HG03095 (cell line): ENCODE data around the gene FGF11.

Source experiments
- ATAC-seq: cut with Tn5 transposase; IDR thresholded peaks from one replicate; pipeline ENCODE4 v1.9.1; 2021; ENCODE audit warnings: moderate library complexity; ENCODE audit not compliant: unreplicated experiment

FGF11 gene

GRCh38 chr17:7439462-7440112, at the start of gene FGF11:
TSS of gene FGF11 (plus strand) at chr17:7439512. CDS start at chr17:7439621, 109 bp downstream.
- ATAC-seq = no peak

GRCh38 chr17:7389924-7390910, 49.1 kb upstream of the FGF11 start:
- no peak for ATAC-seq

GRCh38 chr17:7391307-7391706, 48.0 kb upstream of the FGF11 start:
- no peak for ATAC-seq

DNA sequence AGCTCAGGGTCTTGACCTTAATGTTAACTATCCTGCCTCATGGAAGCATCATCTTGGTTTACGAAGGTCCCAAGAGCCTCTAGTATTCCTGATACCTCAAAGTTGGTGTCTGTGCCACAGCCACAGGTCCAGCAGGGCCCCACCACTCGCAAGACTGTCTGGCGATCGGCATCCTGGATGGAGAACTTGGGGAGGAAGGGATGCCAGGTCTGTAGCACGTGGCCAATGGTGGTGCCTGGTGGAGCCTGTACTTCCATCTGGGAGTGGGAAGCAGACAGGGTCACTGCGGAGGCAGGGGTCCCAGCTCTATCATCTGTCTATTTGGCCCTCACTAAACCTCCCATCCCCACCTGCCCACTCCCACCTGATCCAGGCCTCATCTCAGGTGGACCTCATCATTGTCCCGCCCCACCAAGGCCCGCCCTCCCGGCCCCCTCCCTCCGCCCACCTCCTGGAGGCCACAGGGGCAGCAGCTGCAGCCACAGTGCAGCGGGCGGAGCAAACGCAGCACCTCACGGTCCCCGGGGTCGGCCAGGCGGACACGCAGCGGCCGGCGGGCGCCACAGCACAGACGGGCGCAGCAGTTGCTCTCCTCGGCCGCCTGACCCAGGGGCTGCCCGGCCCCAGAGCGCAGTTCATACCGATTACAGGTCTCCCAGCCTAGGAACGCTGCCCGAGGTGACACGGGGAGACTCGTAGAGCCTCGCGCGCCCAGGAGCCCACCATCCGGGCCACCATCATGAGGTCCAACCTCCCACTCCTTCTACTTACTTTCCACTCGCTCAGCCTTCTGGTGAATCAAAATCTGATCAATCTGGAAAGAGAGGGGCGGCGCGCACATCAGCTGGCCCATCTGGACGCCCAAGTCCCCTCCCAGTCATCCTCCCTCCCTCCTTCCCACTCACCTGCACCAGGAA, 46.4 kb upstream of the FGF11 start:
- no peak for ATAC-seq

DNA sequence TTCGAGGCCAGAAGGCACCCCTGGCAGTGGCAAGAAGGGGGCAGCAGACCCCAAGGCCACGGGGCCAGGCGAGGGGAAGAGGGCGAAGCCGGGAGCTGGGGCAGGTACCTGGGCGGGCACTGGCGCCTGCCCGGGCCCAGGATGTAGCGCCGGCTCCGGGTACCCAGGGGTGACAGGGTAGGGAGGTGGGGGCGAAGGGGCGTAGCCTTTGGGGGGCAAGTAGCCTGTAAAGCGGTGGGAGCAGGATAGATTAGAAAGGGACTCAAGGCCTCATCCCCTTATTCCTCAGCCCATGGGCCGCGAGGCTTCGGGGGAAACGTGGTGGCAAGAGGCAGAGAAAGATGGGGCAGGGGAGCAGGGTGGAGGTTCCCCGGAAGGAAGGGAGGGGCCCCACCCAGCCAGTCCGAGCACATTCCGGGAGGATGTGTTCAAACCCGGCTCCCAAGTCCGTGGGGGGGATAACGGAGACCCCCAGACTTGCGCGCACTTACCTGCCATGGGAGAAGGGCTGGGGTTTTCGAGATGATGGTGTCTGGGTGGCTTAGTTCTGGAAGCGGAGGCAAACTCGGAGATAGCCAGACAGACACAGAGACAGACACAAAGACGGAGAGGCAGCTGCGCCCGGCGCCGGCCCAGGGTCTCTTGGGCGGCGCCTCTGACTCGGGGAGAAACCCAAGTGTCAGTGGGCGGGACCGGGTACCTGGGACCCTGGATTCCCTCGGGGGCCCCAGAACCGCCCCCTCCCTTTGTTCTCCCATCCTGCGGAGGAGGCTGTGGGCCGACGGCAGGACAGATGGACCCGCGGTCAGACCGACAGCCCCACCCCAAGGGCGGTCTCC, 45.5 kb upstream of the FGF11 start:
- peak; percentile 33 for ATAC-seq

DNA sequence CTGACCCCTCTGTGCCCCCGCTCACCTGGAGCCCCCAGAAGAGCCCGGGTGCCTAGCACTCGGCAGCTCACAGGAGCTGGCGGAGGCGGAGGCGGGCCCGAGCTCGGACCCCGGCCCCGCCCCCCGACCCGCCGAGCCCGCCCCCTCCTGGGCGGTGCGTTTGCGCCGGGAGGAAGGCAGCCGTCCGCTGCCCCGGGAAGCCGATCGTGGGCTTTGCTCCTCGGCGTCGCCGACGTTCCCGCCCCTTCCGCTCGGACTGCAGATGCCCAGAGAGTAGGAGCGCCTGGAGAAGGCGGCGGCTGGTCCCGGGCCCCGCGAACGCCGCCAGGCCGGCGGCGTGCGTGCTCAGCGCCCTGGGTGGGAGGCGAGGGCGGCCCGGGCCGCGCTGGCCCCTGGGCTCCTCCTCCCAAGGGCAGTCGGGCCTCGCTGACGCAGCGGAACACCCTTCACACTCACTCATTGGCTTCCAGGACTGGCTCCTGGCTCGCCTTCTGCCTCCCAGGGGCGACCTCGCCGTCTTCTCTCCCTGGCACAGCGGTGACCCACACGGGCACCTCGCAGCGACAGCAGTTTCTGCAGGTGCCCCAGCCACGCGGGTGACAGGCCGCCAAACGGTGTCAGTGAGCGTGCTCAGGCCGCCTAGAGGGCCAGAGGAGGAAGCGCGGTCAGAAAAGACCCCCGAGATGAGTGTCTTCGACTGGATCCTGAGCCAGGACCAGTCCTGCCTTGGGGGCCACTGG, 44.7 kb upstream of the FGF11 start, which contains the start of gene PLSCR3:
Gene PLSCR3, minus strand, starts transcription at position 74 of the 740 bp plus-strand sequence. CDS start 415 bp downstream, outside the sequence.
- peak; percentile 76 for ATAC-seq

GRCh38 chr17:7396147-7396546, 43.2 kb upstream of the FGF11 start:
- ATAC-seq = no peak

- ATAC-seq = no peak
These were observed 40.7 kb upstream of the FGF11 start for GRCh38 chr17:7398612-7399011.

DNA sequence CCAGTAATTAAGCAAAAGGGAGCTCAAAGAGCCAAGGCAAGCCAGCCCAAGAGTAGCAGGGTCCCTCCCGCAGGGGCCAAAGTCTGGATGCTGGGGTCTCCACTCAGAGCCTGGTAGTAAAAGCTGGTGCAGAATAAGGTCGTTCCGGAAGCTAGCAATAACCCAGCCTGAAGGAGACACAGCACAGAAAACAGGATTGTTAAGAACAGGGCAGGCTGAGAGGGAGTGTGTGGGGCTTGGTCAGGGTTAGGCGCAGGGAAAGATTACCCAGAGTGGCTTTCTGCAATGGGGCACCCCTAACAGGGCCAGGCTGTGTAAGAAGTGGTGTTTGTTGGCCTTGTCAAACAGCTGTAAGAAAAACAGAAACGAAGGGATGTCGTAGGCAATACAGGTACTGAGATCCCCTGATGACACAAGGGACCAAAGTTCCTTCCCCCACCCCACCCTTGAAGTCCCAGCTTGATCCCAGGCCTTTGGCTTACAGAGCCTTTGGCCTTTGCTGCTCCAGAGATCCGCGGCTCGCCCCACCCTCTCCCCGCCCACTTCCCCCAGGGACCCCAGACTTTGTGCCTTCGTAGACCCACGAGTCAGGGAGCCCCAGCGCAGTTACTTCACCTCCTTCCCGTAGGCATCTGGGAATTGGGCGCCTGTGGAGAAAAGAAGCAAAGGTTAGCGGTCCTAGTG, 36.1 kb upstream of the FGF11 start:
- ATAC-seq = no peak

DNA sequence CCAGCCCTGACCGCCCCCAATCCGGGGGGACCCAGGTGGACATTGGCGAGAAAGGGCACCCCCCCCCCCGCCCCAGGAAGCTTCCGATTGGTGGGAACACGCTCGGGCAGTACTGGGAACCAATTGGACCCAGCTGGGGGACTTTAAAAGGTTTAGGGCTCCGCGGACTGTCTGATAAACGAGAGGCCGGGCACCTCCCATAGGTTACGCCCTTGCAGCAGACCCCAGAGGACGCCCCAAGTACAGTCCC, 35.7 kb upstream of the FGF11 start:
- ATAC-seq = no peak

GRCh38 chr17:7403977-7404736, 35.2 kb upstream of the FGF11 start, which contains the start of gene TMEM256:
TSS of gene TMEM256 (minus strand) at chr17:7404097. CDS start at chr17:7404084, 13 bp downstream.
- ATAC-seq = peak; percentile 84

DNA sequence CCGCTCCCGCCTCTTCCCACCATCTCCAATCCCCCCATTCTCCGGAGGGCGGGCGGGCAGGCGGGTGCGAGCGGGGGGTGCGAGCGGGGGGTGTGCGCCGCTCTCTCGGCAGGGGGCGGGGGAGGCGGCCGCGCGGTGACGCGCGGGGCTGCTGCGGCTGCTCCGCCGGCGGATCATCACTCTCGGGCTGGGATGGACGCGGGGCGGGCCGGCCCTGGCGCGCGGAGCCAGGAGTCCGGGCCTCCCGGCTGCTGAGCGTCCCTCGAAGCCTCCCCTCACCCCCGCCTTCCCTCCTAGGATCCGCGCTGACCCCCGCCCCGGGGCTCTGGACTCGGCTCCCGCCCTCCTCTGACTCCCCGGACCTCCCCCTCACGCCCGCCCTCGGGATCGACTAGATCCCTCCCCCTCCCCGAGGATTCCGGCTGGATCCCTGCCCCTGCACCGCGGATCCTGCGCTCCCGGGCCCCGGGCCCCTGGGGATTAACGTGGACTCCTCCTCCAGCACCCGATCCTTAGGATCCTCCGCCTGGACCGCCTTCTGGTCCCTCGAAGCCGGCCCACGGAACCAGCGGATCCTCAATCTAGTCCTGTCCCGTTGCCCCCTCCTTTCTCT, 34.5 kb upstream of the FGF11 start:
- ATAC-seq = peak; percentile 11

GRCh38 chr17:7405350-7406234, 33.7 kb upstream of the FGF11 start:
- no peak for ATAC-seq

GRCh38 chr17:7406235-7406825, 33.0 kb upstream of the FGF11 start:
- ATAC-seq = no peak

DNA sequence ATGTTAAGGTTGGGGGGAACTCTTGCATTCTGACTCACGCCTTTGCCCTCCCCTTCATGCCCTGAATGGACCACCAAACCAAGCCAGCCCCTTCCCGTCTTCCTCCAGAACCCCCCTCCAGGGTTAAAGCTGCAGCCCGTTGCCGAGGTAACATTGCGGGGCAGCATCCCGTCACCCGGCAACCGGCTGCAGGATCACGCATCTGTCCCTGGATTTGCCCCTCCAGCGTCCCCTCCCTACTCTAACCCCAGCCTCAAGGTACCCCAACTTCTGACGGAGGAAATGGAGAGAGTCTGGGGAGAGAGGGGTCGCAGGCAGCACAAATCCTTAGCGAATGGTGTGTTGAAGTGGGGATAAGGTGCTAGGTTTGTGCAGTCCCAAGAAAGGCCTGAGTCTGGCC, 32.2 kb upstream of the FGF11 start:
- no peak for ATAC-seq

GRCh38 chr17:7407485-7408251, 31.6 kb upstream of the FGF11 start, which contains the start of gene NLGN2:
TSS of gene NLGN2 (plus strand) at chr17:7407845. CDS start at chr17:7408256, 411 bp downstream.
- no peak for ATAC-seq
